NCI-H2107 treated with DMSO at 0.1 percent for 48 hours (cell line): ENCODE data around the gene KRT3.

Source experiments
- DNase-seq: peaks from one replicate; lab custom pipeline; 2025; ENCODE audit not compliant: unreplicated experiment; lab: John Stamatoyannopoulos, UW

KRT3 gene

DNA sequence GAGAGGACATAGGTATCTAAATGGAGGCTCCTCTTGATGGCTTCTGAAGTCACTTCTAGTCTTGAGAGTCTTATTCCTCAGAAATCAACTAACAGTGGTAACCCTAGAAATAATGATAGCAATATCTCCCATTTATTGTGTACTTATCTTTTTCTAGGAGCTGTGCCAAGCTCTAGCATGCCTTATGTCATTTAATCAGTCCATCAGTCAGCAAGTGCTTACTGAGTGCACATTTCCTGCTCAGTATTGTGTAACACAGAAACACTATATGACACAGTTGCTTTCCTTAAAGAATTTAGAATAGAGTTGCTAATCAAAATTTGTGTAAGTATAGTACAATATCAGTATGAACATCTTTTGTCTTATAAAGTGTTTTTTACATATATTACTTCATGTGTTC lies 55.3 kb downstream of the KRT3 start:
- peak; percentile 84 for DNase-seq

GRCh38 chr12:52739963-52740362 lies 56.0 kb downstream of the KRT3 start:
- DNase-seq, result peak; percentile 62
